ENCODE data around the gene ARHGEF39.

ARHGEF39 gene

GRCh38 chr9:35628389-35628991 lies 36.5 kb downstream of the ARHGEF39 start:
- TF ChIP-seq CTCF (IDR thresholded peaks at IDR 0.05; ENCODE audit: low read length) (no peak), EZH2 (optimal IDR thresholded peaks at IDR 0.05; ENCODE audit: low read depth, low read length) (no peak), EZH2phosphoT487 (IDR thresholded peaks at IDR 0.05; ENCODE audit: low read length) (no peak)
- no peaks in the 10 kb centered on the region for H3K27me3 ChIP-seq (replicated peaks; ENCODE audit: insufficient read depth, low read length)
- H2AFZ ChIP-seq (ENCODE audit: low read length), result no peak overlapping the region
- no peaks in the 10 kb centered on the region for H3K36me3 ChIP-seq (replicated peaks; ENCODE audit: insufficient read depth, low read length)
- H3K9me2 ChIP-seq (replicated peaks; ENCODE audit: insufficient read depth, low read length), result no peaks in the 10 kb centered on the region
- no peaks in the 10 kb centered on the region for H4K20me1 ChIP-seq (ENCODE audit: insufficient read depth, low read length)
- no peaks in the 10 kb centered on the region for H3K9me3 ChIP-seq (replicated peaks; ENCODE audit: insufficient read depth, low read length)
- no peak overlapping the region for H3K27ac ChIP-seq (ENCODE audit: low read length)
- no peaks in the 10 kb centered on the region for H3K79me2 ChIP-seq (ENCODE audit: low read length)
- H3K4me1 ChIP-seq (ENCODE audit: low read length), result no peaks in the 10 kb centered on the region
- H3K4me2 ChIP-seq (ENCODE audit: low read depth, low read length), result no peak overlapping the region
- no peak for DNase-seq
- H3K4me3 ChIP-seq (ENCODE audit: low read length), result no peak overlapping the region
- H3F3A ChIP-seq (ENCODE audit: insufficient read depth, low read length), result no peaks in the 10 kb centered on the region
- no peak overlapping the region for H3K9ac ChIP-seq (ENCODE audit: low read length)

GRCh38 chr9:35627575-35627974 lies 37.4 kb downstream of the ARHGEF39 start:
- Histone ChIP-seq H3K27ac (ENCODE audit: low read length) (no peak overlapping the region), H3K9ac (ENCODE audit: low read length) (no peak overlapping the region), H3K4me2 (ENCODE audit: low read depth, low read length) (no peak overlapping the region), H3K4me1 (ENCODE audit: low read length) (no peaks in the 10 kb centered on the region), H3K36me3 (replicated peaks; ENCODE audit: insufficient read depth, low read length) (no peaks in the 10 kb centered on the region), H4K20me1 (ENCODE audit: insufficient read depth, low read length) (no peaks in the 10 kb centered on the region), H3F3A (ENCODE audit: insufficient read depth, low read length) (no peaks in the 10 kb centered on the region), H2AFZ (ENCODE audit: low read length) (no peak overlapping the region), H3K9me2 (replicated peaks; ENCODE audit: insufficient read depth, low read length) (no peaks in the 10 kb centered on the region), H3K27me3 (replicated peaks; ENCODE audit: insufficient read depth, low read length) (no peaks in the 10 kb centered on the region), H3K4me3 (ENCODE audit: low read length) (no peak overlapping the region), H3K9me3 (replicated peaks; ENCODE audit: insufficient read depth, low read length) (no peaks in the 10 kb centered on the region), H3K79me2 (ENCODE audit: low read length) (no peaks in the 10 kb centered on the region)
- TF ChIP-seq EZH2 (optimal IDR thresholded peaks at IDR 0.05; ENCODE audit: low read depth, low read length), result no peak
- no peak for DNase-seq

- Histone ChIP-seq H2AFZ (ENCODE audit: low read length) (no peak overlapping the region), H3K27ac (ENCODE audit: low read length) (no peak overlapping the region), H3F3A (ENCODE audit: insufficient read depth, low read length) (no peaks in the 10 kb centered on the region), H3K9me2 (replicated peaks; ENCODE audit: insufficient read depth, low read length) (no peaks in the 10 kb centered on the region), H3K79me2 (ENCODE audit: low read length) (no peaks in the 10 kb centered on the region), H3K36me3 (replicated peaks; ENCODE audit: insufficient read depth, low read length) (no peaks in the 10 kb centered on the region), H3K9me3 (replicated peaks; ENCODE audit: insufficient read depth, low read length) (no peaks in the 10 kb centered on the region), H3K9ac (ENCODE audit: low read length) (no peak overlapping the region), H3K4me2 (ENCODE audit: low read depth, low read length) (no peak overlapping the region), H3K4me3 (ENCODE audit: low read length) (no peak overlapping the region), H3K4me1 (ENCODE audit: low read length) (no peaks in the 10 kb centered on the region), H3K27me3 (replicated peaks; ENCODE audit: insufficient read depth, low read length) (0 out of 2 replicates have a peak, but pooled peaks cover 7% of the 10 kb centered on the region), H4K20me1 (ENCODE audit: insufficient read depth, low read length) (no peaks in the 10 kb centered on the region)
- TF ChIP-seq CTCF (IDR thresholded peaks at IDR 0.05; ENCODE audit: low read length) (no peak), EZH2phosphoT487 (IDR thresholded peaks at IDR 0.05; ENCODE audit: low read length) (no peak), EZH2 (optimal IDR thresholded peaks at IDR 0.05; ENCODE audit: low read depth, low read length) (no peak)
- DNase-seq, result no peak
Observed at GRCh38 chr9:35619800-35620158, 45.2 kb downstream of the ARHGEF39 start.

Data from MM.1S (cell line).